ENCODE measurements around the gene FBXW8.

Gene FBXW8

DNA sequence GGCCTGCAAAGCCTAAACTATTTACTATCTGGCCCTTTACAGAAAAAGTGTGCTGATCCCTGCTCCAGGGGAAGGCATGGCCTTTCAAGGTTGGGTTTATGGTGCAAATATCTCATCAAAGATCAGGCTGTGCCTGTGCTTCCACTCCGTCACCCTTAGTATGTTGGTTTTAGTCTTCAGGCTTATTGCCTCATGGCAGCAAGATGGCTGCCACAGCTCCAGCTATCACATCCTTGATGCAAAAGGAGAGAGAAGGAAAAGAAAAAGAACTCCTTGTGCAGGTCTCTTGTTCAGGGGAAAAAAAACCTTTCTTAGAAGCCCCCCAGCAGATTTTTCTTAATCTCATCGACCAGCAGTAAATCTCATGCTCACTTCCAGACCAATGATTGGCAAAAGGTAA, 20.4 kb upstream of the FBXW8 start:
- DNase-seq (ENCODE audit: extremely low read depth, low read depth): no peak
- TF ChIP-seq, protein P1, sequence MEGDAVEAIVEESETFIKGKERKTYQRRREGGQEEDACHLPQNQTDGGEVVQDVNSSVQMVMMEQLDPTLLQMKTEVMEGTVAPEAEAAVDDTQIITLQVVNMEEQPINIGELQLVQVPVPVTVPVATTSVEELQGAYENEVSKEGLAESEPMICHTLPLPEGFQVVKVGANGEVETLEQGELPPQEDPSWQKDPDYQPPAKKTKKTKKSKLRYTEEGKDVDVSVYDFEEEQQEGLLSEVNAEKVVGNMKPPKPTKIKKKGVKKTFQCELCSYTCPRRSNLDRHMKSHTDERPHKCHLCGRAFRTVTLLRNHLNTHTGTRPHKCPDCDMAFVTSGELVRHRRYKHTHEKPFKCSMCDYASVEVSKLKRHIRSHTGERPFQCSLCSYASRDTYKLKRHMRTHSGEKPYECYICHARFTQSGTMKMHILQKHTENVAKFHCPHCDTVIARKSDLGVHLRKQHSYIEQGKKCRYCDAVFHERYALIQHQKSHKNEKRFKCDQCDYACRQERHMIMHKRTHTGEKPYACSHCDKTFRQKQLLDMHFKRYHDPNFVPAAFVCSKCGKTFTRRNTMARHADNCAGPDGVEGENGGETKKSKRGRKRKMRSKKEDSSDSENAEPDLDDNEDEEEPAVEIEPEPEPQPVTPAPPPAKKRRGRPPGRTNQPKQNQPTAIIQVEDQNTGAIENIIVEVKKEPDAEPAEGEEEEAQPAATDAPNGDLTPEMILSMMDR (IDR thresholded peaks at IDR 0.05; ENCODE audit: low read depth, low read length): no peak

DNA sequence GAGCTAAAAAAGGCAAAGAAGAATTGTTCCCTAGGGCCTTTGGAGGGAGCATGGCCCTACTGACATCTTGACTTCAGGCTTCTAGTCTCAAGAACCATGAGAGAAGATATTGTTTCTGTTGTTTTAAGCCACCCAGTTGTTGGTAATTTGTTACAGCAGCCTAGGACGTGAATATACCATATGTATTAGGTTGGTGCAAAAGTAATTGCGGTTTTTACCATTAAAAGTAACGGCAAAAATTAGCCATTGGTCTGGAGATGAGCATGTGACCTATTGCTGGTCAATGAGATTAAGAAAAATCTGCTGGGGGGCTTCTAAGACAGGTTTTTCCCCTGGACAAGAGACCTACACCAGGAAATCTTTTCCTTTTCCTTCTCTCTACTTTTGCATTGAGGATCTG, 19.7 kb upstream of the FBXW8 start:
- no peak for DNase-seq (ENCODE audit: extremely low read depth, low read depth)

DNA sequence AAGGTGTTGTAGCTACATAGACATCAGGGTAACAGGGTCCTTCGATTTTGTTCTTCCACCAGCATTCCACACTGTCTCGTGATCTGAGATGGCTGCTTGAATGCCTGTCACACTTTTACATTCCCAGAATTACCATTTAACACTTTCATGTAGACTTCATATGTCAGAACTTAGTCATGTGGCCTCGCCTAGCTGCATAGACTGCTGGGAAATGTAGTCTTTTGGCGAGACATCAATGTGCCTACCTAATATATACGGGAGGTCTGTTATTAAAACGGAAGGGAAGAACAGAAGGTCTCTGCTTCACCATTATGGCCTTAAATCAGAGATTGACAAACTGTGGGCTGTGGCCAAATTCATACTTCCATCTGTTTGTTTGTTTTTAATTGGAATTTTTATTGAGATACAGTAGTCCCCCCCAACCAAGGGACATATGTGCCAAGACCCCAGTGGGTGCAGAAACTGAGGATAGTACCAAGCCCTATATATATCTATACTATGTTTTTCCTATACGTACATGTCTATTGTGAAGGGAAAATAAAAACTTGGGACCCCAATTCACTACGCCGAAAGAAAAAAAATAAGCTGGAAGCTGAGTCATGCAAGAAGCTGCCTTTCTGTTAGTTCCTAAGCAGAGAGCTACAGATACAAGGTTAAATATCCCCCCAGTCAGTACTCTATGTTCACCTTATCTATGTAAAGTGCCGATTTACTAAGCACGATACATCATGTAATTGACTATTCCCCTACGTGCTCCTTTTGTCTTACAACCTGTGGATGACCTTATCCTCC, 18.2 kb upstream of the FBXW8 start:
- TF ChIP-seq, protein P1 (IDR thresholded peaks at IDR 0.05; ENCODE audit: low read depth, low read length): no peak
- no peak for DNase-seq (ENCODE audit: extremely low read depth, low read depth)

More for the DNA sequence above, 19.7 kb upstream of the FBXW8 start:
- TF ChIP-seq, protein P1 (IDR thresholded peaks at IDR 0.05; ENCODE audit: low read depth, low read length): no peak

DNA sequence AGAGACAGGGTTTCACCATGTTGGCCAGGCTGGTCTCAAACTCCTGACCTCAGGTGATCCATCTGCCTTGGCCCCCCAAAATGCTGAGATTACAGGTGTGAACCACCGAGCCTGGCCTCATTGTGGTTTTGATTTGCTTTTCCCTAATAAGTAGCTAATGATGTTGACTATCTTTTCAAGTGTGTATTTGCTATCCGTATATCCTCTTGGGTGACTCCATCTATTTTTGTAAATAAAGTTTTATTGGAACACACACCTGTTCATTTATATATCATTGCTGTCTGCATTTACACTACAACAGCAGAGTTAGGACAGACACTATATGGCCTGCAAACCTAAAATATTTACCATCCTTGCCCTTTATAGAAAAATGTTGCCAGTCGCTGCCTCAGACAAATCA, 15.8 kb upstream of the FBXW8 start:
- TF ChIP-seq, protein P1 (IDR thresholded peaks at IDR 0.05; ENCODE audit: low read depth, low read length): no peak
- no peak for DNase-seq (ENCODE audit: extremely low read depth, low read depth)

DNA sequence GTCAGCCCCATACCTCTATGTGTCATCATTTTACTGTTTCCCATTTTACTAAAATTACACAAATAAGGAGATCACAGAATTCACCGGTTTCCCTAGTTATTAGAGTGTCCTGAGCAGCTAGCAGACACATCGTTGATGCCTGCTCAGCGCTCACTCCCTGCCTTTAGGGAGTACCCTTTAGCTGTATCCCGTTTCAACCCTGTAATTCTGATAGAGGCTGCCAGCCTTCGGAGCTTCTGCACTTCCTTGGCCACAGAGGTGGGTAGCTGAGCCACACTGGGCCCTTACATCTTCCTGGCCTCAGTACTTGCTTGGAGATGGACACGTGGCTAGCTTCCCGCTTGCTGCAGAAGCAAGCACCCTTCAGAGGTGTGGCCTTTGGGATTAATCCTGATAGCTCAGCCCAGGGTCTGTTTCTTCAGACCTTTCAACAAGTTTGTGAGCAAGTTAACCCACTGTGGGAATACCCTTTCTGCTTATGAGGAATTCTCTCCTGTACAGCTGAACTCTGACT, 14.3 kb upstream of the FBXW8 start:
- no peak for DNase-seq (ENCODE audit: extremely low read depth, low read depth)
- TF ChIP-seq, protein P1 (IDR thresholded peaks at IDR 0.05; ENCODE audit: low read depth, low read length): no peak

DNA sequence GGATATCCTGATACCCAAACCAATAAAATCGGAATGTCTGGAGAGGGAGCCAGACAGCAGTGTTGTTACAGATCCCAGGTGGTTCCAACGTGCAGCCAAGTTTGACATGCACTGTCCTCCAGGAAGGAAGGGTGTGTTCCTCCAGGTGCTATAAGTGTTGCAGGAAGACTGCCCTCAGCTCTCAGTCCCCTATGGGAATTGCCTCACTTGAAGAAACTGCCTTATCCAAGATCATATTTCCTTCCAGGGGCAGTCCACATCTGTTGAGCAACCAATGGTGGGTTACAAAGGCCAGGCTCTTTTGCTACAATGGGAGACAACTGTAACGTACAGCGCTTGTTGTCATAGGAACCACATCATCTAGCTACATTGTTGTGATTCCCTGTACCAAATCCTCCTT, 13.3 kb upstream of the FBXW8 start:
- no peak for DNase-seq (ENCODE audit: extremely low read depth, low read depth)
- TF ChIP-seq, protein P1 (IDR thresholded peaks at IDR 0.05; ENCODE audit: low read depth, low read length): no peak

DNA sequence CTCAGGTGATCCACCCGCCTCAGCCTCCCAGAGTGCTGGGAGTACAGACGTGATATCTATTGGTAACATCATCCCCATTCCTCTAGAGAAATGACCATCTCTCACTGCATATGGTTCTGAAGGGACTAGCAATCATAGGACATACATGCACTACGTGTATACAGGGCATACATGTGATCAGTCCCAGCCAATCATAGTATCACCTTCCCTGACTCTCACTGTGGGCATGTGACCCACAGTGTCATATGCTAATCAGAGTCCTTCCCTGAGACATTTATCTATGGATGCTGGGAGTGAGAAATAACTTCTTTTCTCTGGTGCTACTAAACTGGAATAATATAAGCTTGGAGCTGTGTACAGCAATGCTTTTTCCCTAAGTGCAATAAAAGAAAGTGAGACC, 12.1 kb upstream of the FBXW8 start:
- TF ChIP-seq, protein P1 (IDR thresholded peaks at IDR 0.05; ENCODE audit: low read depth, low read length): no peak
- no peak for DNase-seq (ENCODE audit: extremely low read depth, low read depth)
